H1 (cell line): ENCODE measurements around the gene RERE. TPM values are rescaled to one million over a fixed set of nuclear protein-coding genes. Genes with fewer than 3 reads are reported as not detected.

Experiments used
- JUND ChIP-seq: IDR thresholded peaks from 2 replicates; pipeline ENCODE4 v1.6.1; 2011; ENCODE audit warnings: mild to moderate bottlenecking, improper control_type of control experiment, low read length
- KDM5A ChIP-seq: fragments of 200-600 bp; IDR thresholded peaks from 2 replicates; pipeline ENCODE4 v1.7.1; 2012; ENCODE audit warnings: mild to moderate bottlenecking, low read length, inconsistent platforms, mixed read lengths
- polyA plus RNA-seq, 7 experiments: library from polyadenylated mRNA; depleted of rRNA in 3 of 7; stranded (reverse) in 5 of 7; unstranded in 2 of 7; fragments of >200 nt in 5 of 7; fragments of 200-250 nt in 2 of 7; gene quantifications; 1 replicate in 5 of 7; 2 replicates in 1 of 7; 4 replicates in 1 of 7; pipeline versions ENCODE4 v1.2.1 to v1.2.3, GENCODE V29; 2011 to 2013; ENCODE audit warnings: missing spikeins in 2 of 7, mixed read lengths in 2 of 7
- total RNA-seq: library from RNA; stranded (reverse); fragmentation: NEBNext Ultra II Directional; extraction: Animal tissue kit (Norgen Biotek cat#: 25700); gene quantifications from 2 replicates; pipeline ENCODE4 v1.2.1, GENCODE V29; 2021

Gene RERE
- total and polyA plus RNA-seq, 2 of the 8 experiments (the other 6 are each of a cell fraction or from before 2014, with no cell fraction given) = 15.3 to 142 TPM

- TF ChIP-seq KDM5A (no peak), JUND (no peak)
- TF ChIP-seq, all 59 proteins: peak for 5
These were observed 78.1 kb downstream of the RERE start (continued) for GRCh38 chr1:8739377-8739776.
